HepG2 (cell line): ENCODE results near the gene SEC62. TPM values are rescaled to one million over a fixed set of nuclear protein-coding genes. Genes with fewer than 3 reads are reported as not detected.

Experiments used
- ARNTL ChIP-seq: sonication (generic); formaldehyde crosslinking; IDR thresholded peaks from 2 replicates; pipeline ENCODE4 v1.4.0; 2020; ENCODE audit warnings: mild to moderate bottlenecking, missing genetic modification reagents
- CENPT ChIP-seq: sonication (generic); formaldehyde crosslinking; IDR thresholded peaks from 2 replicates; pipeline ENCODE4 v1.8.0; 2022; ENCODE audit warnings: low read depth, mild to moderate bottlenecking, moderate library complexity, missing genetic modification reagents
- MAFK ChIP-seq, 2 experiments: IDR thresholded peaks in 1 of 2; conservative IDR thresholded peaks in 1 of 2; 2 replicates each; pipeline ENCODE4 v1.6.1; 2011; ENCODE audit warnings: improper control_type of control experiment in 2 of 2, low read length in 2 of 2
- PHF8 ChIP-seq: sonication (generic); formaldehyde crosslinking; IDR thresholded peaks from 2 replicates; pipeline ENCODE4 v1.5.0; 2020; ENCODE audit warnings: missing genetic modification reagents
- RFX1 ChIP-seq: fragments of 450-650 bp; IDR thresholded peaks from 2 replicates; pipeline ENCODE4 v1.6.1; 2017
- ZFP36L2 ChIP-seq: sonication (generic); formaldehyde crosslinking; IDR thresholded peaks from 2 replicates; pipeline ENCODE4 v1.4.0; 2020; ENCODE audit warnings: missing genetic modification reagents
- ZFP41 ChIP-seq: sonication (generic); formaldehyde crosslinking; IDR thresholded peaks from 2 replicates; pipeline ENCODE4 v1.4.0; 2020; ENCODE audit warnings: mild to moderate bottlenecking, missing genetic modification reagents, borderline replicate concordance
- ZNF510 ChIP-seq: sonication (generic); formaldehyde crosslinking; IDR thresholded peaks from 2 replicates; pipeline ENCODE4 v1.4.0; 2020; ENCODE audit warnings: low read depth, mild to moderate bottlenecking, missing genetic modification reagents
- ZNF878 ChIP-seq: sonication (generic); formaldehyde crosslinking; IDR thresholded peaks from 2 replicates; pipeline ENCODE4 v1.8.1; 2023; ENCODE audit warnings: mild to moderate bottlenecking, missing genetic modification reagents, moderate library complexity
- polyA plus RNA-seq, 8 experiments: library from polyadenylated mRNA; depleted of rRNA in 3 of 8; stranded (reverse) in 7 of 8; unstranded in 1 of 8; fragments of >200 nt; fragmentation: Illumina TruSeq in 4 of 8; extraction: Trizol in 4 of 8; gene quantifications; 2 replicates each; pipeline versions ENCODE4 v1.2.1 to v1.2.3, GENCODE V29; 2011 to 2016; ENCODE audit warnings: low read depth in 4 of 8, missing spikeins in 1 of 8, mixed read lengths in 1 of 8; ENCODE audit not compliant: insufficient read depth in 1 of 8
- total RNA-seq, 5 experiments: library from RNA; depleted of rRNA; stranded (reverse); fragments of >200 nt; fragmentation: Illumina TruSeq; extraction: Trizol; gene quantifications; 2 replicates each; pipeline ENCODE4 v1.2.3, GENCODE V29; 2016; ENCODE audit warnings: low read depth in 1 of 5
- TF ChIP-seq, protein P1 (sequence below): sonication (generic); formaldehyde crosslinking; IDR thresholded peaks from 2 replicates; pipeline ENCODE4 v1.5.0; 2020; ENCODE audit warnings: missing genetic modification reagents
- TF ChIP-seq, protein P2 (sequence below): sonication (generic); formaldehyde crosslinking; IDR thresholded peaks from 2 replicates; pipeline ENCODE4 v1.4.0; 2020; ENCODE audit warnings: missing genetic modification reagents
- TF ChIP-seq, protein P3 (sequence below): sonication (generic); formaldehyde crosslinking; conservative IDR thresholded peaks from 2 replicates; pipeline ENCODE4 v1.4.0; 2020; ENCODE audit warnings: mild to moderate bottlenecking, missing genetic modification reagents, moderate library complexity
- TF ChIP-seq, protein P4 (sequence below): IDR thresholded peaks from 2 replicates; pipeline ENCODE4 v1.6.1; 2016; ENCODE audit warnings: low read depth, control low read depth
- TF ChIP-seq, protein P5 (sequence below): sonication (generic); formaldehyde crosslinking; IDR thresholded peaks from 2 replicates; pipeline ENCODE4 v1.4.0; 2020; ENCODE audit warnings: missing genetic modification reagents

Gene SEC62
- total and polyA plus RNA-seq, 2 of the 13 experiments (the other 11 are each of a cell fraction or from before 2014, with no cell fraction given), result 54.0 to 68.7 TPM

DNA sequence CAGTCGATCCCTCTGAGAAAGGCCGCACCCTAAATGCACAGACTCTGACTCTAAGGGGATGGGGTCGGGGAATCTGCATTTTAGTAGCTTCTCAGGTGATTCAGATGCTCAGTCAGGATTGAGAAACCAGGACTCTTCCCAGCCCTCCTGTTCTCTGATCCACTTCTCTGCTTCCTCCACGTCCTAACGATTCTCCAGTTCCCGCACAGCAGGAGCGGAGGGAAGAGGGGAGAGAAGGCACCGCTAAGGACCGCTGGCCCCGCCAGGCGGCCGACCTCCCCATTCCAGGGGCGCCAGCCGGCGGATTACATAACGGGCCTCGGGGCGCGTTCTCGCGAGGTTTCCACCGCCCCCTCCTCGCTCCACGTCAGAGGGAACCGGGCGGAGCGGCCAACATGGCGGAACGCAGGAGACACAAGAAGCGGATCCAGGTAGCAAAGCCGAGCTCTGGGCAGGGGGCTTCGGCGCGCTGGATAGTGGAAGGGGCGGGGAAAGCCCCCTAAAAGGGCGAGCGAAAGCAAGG is at the start of gene SEC62 (continued):
- TF ChIP-seq, protein P1, sequence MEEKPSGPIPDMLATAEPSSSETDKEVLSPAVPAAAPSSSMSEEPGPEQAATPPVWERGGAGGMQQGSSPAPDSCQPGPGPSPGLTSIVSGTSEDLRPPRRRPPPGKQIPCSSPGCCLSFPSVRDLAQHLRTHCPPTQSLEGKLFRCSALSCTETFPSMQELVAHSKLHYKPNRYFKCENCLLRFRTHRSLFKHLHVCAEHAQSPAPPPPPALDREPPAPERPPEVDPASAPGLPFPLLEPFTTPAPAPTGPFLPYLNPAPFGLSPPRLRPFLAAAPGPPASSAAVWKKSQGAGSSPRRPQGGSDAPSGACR (CRISPR knock-in tag), result no peak
- TF ChIP-seq ARNTL (CRISPR knock-in tag) (peak; percentile 59; the same call in 1 of the 2 replicates), CENPT (CRISPR knock-in tag) (no peak), MAFK (conservative IDR thresholded peaks at IDR 0.05 in 1 of 2, IDR thresholded peaks at IDR 0.05 in 1 of 2; ENCODE audit: low read length in 2 of 2) (no peak), RFX1 (no peak), ZNF510 (CRISPR knock-in tag) (no peak), ZNF878 (CRISPR knock-in tag) (peak; percentile 83; the same call in 1 of the 2 replicates), ZFP36L2 (CRISPR knock-in tag) (no peak), ZFP41 (CRISPR knock-in tag) (no peak), PHF8 (CRISPR knock-in tag) (peak; percentile 89)
- TF ChIP-seq, protein P2, sequence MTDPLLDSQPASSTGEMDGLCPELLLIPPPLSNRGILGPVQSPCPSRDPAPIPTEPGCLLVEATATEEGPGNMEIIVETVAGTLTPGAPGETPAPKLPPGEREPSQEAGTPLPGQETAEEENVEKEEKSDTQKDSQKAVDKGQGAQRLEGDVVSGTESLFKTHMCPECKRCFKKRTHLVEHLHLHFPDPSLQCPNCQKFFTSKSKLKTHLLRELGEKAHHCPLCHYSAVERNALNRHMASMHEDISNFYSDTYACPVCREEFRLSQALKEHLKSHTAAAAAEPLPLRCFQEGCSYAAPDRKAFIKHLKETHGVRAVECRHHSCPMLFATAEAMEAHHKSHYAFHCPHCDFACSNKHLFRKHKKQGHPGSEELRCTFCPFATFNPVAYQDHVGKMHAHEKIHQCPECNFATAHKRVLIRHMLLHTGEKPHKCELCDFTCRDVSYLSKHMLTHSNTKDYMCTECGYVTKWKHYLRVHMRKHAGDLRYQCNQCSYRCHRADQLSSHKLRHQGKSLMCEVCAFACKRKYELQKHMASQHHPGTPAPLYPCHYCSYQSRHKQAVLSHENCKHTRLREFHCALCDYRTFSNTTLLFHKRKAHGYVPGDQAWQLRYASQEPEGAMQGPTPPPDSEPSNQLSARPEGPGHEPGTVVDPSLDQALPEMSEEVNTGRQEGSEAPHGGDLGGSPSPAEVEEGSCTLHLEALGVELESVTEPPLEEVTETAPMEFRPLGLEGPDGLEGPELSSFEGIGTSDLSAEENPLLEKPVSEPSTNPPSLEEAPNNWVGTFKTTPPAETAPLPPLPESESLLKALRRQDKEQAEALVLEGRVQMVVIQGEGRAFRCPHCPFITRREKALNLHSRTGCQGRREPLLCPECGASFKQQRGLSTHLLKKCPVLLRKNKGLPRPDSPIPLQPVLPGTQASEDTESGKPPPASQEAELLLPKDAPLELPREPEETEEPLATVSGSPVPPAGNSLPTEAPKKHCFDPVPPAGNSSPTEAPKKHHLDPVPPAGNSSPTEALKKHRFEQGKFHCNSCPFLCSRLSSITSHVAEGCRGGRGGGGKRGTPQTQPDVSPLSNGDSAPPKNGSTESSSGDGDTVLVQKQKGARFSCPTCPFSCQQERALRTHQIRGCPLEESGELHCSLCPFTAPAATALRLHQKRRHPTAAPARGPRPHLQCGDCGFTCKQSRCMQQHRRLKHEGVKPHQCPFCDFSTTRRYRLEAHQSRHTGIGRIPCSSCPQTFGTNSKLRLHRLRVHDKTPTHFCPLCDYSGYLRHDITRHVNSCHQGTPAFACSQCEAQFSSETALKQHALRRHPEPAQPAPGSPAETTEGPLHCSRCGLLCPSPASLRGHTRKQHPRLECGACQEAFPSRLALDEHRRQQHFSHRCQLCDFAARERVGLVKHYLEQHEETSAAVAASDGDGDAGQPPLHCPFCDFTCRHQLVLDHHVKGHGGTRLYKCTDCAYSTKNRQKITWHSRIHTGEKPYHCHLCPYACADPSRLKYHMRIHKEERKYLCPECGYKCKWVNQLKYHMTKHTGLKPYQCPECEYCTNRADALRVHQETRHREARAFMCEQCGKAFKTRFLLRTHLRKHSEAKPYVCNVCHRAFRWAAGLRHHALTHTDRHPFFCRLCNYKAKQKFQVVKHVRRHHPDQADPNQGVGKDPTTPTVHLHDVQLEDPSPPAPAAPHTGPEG, result peak; percentile 34; the same call in 1 of the 2 replicates
- TF ChIP-seq, protein P3, sequence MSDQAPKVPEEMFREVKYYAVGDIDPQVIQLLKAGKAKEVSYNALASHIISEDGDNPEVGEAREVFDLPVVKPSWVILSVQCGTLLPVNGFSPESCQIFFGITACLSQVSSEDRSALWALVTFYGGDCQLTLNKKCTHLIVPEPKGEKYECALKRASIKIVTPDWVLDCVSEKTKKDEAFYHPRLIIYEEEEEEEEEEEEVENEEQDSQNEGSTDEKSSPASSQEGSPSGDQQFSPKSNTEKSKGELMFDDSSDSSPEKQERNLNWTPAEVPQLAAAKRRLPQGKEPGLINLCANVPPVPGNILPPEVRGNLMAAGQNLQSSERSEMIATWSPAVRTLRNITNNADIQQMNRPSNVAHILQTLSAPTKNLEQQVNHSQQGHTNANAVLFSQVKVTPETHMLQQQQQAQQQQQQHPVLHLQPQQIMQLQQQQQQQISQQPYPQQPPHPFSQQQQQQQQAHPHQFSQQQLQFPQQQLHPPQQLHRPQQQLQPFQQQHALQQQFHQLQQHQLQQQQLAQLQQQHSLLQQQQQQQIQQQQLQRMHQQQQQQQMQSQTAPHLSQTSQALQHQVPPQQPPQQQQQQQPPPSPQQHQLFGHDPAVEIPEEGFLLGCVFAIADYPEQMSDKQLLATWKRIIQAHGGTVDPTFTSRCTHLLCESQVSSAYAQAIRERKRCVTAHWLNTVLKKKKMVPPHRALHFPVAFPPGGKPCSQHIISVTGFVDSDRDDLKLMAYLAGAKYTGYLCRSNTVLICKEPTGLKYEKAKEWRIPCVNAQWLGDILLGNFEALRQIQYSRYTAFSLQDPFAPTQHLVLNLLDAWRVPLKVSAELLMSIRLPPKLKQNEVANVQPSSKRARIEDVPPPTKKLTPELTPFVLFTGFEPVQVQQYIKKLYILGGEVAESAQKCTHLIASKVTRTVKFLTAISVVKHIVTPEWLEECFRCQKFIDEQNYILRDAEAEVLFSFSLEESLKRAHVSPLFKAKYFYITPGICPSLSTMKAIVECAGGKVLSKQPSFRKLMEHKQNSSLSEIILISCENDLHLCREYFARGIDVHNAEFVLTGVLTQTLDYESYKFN (CRISPR knock-in tag), result peak; percentile 57
- TF ChIP-seq, protein P4, sequence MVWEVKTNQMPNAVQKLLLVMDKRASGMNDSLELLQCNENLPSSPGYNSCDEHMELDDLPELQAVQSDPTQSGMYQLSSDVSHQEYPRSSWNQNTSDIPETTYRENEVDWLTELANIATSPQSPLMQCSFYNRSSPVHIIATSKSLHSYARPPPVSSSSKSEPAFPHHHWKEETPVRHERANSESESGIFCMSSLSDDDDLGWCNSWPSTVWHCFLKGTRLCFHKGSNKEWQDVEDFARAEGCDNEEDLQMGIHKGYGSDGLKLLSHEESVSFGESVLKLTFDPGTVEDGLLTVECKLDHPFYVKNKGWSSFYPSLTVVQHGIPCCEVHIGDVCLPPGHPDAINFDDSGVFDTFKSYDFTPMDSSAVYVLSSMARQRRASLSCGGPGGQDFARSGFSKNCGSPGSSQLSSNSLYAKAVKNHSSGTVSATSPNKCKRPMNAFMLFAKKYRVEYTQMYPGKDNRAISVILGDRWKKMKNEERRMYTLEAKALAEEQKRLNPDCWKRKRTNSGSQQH (CRISPR knock-in tag), result peak; percentile 34; the same call in 1 of the 2 replicates
- TF ChIP-seq, protein P5, sequence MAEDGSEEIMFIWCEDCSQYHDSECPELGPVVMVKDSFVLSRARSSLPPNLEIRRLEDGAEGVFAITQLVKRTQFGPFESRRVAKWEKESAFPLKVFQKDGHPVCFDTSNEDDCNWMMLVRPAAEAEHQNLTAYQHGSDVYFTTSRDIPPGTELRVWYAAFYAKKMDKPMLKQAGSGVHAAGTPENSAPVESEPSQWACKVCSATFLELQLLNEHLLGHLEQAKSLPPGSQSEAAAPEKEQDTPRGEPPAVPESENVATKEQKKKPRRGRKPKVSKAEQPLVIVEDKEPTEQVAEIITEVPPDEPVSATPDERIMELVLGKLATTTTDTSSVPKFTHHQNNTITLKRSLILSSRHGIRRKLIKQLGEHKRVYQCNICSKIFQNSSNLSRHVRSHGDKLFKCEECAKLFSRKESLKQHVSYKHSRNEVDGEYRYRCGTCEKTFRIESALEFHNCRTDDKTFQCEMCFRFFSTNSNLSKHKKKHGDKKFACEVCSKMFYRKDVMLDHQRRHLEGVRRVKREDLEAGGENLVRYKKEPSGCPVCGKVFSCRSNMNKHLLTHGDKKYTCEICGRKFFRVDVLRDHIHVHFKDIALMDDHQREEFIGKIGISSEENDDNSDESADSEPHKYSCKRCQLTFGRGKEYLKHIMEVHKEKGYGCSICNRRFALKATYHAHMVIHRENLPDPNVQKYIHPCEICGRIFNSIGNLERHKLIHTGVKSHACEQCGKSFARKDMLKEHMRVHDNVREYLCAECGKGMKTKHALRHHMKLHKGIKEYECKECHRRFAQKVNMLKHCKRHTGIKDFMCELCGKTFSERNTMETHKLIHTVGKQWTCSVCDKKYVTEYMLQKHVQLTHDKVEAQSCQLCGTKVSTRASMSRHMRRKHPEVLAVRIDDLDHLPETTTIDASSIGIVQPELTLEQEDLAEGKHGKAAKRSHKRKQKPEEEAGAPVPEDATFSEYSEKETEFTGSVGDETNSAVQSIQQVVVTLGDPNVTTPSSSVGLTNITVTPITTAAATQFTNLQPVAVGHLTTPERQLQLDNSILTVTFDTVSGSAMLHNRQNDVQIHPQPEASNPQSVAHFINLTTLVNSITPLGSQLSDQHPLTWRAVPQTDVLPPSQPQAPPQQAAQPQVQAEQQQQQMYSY (CRISPR knock-in tag), result no peak
